CD4-positive, alpha-beta T cell treated with Interleukin-12 subunit alpha and Interleukin-12 subunit beta, for 1 hour (primary cell): Measurements from ENCODE around the gene FGF19.
A peak's percentile ranks its signal among the peaks of the same experiment; 100 is the strongest.
"Not testable (repeated sequence)": the region's sequence is repeated elsewhere in the genome, so short reads cannot be mapped to it uniquely, and the experiment has no call there.

ENCODE experiments used
- DNase-seq: peaks from one replicate; pipeline ENCODE4 v3.0.0-alpha.2; 2020

FGF19 gene

DNA sequence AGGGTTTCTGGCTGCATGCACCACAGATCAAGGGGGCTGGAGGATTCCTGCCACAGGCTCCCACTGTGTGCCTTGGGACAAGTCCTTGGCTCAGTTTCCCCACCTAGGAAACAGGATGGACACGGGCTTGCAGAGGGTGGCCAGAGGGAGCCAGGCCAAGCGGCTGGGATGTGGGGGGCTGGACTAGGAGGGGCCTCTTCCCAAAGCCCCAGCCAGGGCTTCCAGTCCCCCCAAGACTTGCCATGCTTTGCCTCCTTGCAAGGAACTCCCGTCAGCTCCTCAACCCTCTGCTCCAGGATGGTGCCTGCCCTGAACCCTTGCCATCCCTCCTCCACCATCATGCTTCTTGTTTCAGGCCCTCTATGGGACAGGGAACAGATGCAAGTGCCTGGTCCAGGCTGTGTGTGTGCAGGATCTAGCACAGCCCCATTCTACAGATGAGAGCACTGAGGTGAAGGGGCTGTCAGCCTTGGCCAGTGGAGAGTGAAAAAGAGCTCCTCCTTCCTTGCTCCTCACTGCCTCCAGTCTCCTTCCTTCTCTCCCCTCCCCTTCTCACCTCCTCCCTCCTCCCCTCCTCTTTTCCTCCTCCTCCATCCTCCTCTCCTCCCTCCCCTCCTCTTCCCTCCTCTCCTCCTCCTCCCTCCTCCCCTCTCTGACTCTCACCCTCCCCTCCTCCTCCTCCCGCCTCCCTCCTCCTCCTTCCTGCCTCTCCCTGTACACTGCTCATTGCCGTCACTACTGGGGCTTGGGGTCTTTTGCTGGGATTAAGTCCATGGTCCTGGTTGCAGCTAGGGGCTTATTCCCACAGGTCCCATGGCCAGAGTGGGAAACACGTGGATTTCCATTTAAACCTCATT is 13.3 kb upstream of the FGF19 start:
- DNase-seq: no peak

DNA sequence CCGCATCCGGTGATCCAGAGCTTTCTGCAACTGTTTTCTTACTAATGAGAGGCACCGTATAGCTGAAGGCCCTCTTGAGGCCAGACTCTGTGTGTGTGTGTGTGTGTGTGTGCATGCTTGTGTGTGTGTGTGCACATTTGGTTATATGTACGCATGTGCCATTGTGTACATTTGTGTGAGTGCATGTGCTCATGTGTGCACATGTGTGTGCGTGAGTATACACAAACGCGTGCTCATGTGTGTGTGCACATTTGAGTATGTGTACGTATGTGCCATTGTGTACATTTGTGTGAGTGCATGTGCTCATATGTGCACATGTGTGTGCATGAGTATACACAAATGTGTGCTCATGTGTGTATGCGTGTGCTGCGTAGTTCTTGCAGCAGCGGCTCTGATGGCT is 12.3 kb upstream of the FGF19 start:
- no peak for DNase-seq

DNA sequence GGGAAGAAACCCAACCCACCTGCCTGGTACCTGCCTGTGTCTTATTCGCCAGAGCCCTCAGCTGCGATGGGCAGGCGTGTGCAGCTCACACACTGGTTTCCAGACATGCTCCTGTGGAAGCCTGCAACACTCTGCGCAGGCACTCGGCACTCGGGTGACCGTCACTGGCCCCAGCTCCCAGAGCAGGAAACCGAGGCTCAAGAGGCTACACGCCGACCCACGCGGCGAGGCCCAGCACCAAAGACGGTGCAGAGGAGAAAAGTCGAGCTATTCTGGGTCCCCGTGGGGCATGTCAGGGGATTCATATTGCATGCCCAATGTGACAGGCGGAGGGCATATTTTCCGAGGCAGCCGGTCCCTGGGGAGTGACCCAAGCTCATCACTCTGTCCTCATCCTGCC is 11.6 kb upstream of the FGF19 start:
- DNase-seq: no peak

DNA sequence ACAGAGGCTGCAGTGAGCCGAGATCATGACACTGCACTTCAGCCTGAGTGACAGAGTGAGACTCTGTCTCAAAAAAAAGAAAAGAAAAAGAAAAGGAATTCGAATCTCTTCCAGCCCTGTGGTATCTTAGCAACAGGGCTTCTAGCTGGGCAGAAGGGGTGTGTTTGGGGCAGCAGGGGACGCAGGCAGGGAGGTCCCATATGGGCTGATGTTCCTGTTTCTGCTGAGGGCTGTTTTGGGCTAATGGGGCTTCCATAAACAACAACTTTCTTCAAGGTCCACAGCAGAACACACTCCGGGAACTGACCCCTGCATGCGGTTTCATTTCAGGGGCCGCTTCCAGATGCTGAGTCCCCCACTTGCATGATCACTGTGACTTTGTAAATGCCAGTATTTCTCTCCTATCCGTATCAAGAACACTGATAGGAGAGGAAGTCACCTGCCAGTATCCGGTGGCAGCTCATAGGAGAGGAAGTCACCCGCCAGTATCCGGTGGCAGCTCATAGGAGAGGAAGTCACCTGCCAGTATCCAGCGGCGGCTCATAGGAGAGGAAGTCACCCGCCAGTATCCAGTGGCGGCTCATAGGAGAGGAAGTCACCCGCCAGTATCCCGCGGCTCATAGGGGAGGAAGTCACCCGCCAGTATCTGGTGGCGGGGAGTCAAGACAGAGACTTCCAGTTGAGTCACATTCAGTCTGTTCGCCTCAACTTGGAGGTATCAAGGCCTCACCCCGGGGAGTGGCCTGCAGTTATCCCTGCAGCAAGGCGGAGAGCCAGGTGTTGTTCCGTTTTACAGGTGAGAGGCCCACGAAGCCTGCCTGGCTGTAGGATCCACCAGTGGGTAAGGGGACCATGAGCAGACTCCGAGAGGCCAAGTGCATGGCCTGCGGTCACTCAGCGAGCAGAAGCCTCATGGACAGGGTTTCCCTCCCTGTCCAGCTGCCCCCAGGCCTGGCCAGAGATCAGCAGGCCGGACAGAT is 8.3 kb upstream of the FGF19 start:
- peak; percentile 10 for DNase-seq

DNA sequence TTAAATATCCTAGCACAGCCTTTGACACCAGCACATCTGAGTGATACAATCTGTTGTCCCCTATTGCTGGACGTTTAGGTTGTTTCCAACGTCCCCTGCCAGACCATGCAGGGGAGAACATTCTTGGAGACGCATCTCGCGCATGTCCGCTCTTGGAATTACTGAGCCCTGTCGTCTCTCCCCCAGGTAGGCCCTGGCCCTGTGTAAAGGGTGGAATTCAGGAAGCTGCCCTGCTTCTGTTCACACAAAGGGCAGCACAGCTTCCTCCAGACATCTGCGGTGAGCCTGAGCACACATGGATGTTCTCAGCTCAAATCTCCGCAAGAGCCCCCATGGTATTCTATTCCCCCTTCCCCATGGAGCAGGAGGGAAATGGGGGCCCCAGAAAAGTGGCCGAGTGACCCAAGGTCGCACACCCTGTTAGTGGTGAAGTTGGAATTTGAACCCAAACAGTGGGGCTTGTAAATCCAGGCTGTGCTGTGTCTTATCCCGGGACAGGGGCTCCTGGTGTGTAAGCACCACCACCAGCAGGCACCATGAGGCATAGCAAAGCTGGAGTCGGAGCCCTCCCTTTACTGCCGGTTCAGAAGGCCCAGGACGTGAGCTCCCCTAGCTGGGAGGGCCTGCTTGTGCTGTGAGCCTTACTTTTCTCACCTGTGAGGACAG is 5.0 kb upstream of the FGF19 start:
- DNase-seq: no peak

DNA sequence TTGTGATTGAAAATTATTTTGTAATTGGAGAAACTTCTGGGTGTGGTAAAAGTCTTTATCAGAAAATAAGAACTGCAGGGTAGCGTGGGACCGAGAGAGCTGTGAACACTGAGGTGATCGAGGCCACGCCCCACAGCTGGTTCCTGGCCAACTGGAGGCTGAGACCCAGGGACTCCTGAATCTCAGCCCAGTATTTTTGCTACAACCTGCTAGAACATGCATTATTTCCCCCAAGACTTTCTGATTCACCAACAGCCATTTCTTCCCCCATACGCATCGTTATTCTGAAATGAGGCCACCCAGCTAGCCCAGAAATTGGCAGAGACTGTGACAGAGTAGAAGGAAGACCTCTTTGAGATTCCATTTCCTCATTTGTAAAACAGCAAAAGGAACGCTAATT is 3.4 kb upstream of the FGF19 start:
- DNase-seq: no peak

DNA sequence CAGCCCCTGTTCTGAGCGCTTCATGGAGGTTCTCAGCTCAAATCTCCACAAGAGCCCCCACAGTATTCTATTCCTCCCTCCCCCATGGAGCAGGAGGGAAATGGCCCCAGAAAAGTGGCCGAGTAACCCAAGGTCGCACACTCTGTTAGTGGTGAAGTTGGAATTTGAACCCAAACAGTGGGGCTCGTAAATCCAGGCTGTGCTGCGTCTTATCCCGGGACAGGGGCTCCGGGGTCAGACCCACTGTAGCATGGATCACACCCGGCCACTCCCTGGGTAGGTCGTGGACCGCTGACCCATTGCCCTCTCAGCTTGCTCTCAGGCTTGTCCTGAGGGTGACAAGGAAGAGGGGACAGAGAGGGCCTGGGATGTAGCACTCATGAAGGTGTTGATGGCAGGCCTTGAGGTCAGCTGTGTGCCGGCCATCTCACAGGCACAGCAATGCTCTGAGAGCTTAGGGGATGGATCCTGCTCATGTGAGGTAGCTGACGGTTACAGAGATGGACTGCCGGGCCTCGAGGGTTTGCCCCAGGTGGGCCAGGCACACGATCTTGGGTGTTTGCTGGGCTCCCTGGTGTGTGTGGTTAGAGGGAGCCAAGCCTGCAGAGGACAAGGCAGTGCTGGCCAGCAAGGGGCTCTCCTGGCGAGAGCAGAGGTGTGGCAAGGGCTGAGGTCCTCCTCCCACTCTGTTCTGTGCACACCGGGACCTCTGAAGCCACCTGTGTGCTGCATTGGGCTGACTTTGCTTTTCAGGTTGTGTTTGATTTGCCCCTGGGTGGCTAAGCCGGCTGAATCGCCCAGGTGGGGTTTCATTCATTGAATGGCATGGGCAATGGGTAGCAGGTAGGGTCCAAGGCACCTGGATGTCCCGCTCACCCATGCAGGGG is 2.3 kb upstream of the FGF19 start:
- DNase-seq: no peak

DNA sequence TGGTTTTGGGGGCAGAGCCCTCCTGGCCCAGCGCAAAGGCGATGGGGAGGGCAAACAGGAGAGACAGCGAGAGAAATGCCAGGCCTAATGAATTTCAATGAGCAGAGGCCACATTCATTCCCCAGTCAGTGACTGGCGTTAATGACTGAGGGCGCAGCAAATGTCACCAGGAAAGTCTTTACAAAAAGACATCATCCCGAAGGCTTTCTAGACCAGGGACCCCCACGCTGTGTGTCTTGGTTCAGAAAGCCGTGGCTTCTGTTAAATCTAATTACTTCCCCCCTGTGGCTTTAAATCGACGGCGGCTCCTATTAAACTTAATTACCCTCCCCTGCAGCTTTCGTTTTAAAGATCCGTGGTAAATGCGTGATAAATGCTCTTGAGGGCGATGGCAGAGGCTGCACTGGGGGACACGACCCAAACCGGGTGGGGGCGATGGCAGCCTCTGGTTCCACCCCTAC is 1.6 kb upstream of the FGF19 start:
- DNase-seq: no peak

DNA sequence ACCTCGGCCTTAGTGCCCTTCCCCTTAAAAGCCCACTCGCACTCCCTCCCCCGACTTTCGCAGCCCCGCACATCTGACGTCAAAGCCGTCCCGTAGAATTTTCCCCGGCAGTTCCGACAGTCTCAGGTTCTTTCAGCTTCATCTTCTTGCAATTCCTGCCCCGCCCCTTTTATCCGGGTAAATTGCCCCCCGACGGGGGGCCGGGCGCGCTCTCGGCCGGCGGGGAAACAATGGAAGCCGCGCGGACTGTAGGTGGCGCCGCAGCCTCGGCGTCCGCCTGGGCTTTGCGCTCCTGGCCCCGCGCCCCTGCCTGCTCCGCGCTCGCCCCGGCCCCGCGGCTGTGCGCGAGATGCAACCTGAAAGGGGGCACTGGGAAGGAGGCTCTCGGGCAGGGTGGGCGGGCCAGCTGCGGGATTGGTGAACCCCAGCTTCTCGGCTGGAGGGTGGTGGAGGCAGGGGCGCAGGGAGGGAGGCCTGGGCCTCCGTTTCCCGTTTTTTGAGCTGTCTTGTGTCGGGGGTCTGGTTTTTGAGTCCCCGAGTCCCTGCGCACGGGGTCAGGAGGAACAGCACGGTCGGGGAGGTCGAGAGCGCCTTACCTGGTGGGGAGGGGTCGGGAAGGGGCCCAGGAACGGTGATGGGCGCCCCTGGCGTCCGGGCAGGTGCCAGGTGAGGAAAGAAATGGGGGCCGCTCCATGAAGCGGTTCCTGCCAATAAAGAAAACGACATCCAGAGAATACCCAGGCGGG is 859 bp upstream of the FGF19 start:
- no peak for DNase-seq

DNA sequence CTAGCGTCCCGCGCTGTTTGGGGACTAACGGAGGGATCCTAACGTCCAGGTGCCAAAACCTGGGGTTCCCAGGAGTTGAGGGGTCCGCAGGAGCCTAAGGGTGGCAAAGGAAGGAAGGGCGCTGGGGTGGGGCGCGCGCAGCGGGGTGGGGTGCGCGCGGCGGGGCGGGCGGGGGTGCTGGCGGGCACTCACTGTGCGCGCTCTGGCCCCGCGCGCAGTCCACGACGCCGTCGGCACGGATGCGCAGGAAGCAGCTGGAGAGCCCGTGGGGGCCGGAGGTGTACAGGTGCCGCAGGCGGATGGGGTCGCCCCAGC is 412 bp downstream of the FGF19 start:
- no peak for DNase-seq

DNA sequence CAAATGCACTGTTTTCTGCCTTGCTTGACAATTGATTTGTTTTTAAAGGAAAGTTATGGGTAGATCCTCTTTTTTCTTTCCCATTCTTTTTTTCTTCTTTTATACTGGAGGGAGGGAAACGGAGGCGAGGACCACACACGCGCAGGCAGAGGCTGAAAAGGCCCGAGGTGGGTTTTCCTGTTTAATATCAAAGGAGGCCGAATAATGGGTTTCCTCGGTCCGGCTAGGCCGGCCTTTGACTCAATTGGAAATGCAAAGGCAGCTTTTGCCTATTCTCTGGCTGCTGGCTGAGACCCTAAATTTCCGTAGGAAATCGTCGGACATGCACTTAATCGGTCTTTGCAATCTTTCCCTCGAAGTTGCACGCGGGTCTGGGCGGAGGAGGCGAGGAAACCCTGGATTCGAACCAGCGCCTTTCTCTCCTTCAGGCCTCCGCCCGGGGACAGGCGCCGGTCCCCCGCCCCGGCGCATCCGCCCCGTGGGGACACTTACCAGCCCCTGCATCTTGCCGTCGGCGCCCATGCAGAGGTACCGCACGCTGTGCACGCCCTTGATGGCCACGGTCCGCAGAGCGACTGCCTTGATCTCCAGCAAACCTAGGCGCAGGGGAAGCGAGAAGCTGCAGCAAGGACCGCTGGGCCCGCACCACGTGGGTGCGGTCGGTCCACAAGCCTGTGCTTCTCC is 911 bp downstream of the FGF19 start:
- no peak for DNase-seq

DNA sequence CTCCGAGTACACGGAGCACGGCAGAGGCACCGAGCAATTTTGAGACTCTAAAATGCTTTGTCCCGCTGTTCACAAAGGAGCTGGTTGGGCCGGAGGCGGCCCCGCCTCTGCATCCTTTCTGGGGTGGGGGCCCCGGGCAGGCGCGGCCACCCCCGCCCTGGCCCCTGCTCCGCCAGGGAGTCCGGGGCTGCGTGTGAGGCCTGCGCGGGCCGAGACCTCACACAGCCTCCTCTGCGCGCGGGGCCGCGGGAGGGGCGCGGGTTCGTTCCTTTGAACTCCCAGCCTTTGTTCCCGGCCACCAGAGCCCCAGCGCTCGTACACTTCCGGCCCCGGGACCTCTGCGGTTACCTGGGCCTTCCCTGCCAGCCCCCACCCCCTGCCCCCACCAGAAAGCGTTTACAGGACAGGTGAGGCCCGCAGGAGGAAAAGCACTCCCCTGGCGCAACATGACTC is 1.6 kb downstream of the FGF19 start:
- no peak for DNase-seq

DNA sequence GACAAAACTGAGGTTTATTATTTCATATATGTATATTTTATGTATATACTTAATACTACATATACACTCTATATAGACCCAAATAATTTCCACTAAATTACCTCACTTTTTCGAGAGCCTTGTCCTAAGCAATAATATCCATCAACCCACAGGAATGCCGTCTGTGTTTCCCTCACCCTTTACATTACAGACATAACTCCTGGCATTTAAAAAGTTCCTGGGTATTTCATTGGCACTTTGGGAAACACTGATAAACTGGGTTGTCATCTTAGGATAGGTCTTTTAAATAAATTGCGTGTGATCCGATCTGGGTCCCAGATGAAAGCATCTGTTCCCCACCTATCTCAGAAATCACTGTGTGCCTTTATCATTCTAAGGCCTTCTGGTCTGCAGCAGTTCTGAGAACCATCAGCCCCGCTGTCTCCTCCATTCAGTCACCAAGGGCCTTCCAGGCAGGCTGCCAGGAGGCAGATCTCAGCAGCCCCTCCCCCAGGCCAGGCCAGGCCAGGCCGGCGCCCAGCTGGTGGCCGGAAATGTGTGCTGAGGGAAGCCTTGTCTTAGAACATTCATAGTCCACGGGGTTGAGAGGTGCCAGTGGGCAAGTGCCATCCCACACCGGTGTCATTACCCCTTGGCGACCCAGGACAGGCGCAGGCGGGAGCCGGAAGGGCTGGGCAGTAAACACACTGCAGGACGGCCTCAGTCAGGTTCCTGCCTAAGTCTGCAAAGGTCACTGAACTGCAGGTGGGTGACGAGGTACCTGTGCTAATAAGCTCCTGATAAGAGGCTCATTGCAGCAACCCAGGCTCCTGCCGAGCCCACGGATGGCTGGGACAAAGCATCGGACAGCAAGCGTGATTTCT is 3.3 kb downstream of the FGF19 start:
- no peak for DNase-seq

DNA sequence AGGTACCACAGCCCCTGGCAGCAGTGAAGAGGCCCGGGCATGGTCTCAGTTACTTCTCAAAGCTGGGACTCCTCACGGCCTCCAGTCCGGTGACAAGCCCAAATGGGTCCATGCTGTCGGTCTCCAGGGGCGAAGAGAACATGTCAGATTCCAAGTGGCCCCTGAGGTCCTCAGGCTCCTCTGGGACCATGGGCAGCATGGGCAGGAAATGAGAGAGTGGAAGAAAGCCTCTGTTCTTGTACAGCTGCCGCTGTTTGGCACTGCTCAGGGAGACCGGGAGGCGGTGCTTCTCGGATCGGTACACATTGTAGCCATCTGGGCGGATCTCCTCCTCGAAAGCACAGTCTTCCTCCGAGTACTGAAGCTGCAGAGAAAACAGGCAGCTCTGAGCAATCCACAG is 4.6 kb downstream of the FGF19 start:
- no peak for DNase-seq

DNA sequence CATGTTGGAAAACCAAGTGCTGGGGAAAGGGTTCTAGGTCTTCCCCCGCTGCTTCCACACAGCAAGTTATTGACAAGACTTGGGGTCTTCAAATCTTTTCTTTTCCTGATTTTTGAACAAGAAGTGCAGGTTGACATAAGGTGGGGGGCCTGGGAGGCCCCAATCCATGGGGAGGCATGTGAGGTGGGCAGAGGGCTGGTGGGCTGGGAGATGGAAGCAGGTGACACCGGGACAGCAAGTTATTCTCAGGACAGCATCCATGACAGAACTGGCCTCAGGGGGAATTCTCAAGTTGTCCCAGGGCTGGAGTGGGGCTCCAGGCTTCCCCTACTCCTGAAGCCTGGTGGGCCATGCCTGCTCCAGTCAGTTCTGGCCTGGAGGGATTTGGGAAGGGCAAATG is 5.5 kb downstream of the FGF19 start:
- DNase-seq: no peak

DNA sequence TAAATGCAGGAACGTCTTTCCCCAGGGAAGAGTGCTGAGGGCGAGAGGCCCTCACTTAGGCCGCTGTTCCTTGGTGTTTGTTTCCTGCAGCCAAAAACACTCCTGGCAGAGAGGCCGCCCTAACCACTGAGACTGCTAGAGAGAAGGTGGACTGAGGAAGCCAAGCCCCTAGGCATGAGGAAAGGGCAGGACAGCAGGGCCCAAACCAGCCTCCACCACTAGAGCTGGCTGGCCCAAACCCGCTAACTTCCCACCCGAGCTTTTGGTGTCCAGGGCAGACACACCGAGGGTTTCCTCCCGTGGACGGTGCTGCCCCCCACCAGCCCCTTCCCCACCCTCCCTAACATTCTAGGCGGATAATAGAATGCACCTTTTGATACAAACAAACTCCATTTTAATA is 6.0 kb downstream of the FGF19 start:
- DNase-seq: no peak

DNA sequence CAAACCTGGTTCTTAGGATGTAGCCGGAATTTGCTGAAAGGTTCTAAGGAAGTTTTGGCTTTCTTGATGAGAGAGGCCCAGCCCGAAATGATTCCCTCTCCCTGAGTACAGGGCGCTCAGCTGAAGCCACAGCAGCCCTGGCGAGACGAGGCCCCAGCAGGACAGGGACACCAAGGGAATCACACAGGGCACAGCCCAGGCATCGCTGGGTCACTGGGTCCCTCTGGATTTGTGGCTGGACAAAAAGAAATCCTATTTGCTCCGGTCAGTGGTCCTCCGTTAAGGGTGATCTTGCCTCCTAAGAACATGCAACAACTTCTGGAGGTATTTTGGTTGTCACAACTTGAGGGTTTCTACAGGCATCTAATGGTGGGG is 6.4 kb downstream of the FGF19 start:
- DNase-seq: no peak

DNA sequence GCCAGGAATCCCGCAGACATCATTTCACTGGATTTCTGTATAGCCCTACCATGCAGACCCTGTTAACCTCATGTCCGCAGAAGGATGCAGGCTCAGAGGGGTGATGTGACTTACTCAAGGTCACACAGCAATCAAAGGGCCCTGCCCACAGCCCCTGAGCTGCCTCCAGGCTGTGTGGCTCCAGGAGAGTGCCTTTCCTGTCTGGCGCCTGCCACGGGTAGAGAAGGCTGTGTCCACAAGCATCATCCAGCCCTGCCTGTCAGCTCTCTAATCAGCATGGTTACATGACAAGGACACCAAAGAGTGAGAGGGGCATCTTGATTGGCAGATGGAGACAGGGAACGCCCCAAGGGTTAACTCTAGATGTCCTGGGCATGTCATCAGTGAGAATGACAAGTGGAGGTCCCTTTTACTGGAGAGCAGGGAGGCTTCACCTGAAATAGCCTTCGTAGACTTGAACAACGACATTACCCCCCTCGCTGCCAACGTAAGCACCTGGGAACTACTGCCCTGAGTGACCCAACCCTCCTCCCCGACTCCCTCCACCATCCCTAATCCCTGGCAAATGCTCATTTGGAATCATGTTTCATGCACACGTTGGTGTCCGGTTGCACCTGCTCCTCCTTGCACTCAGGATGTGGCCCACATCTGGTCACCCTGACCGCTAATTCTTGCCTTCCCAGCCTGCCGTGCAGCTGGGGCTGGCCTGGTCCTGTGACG is 6.9 kb downstream of the FGF19 start:
- no peak for DNase-seq

DNA sequence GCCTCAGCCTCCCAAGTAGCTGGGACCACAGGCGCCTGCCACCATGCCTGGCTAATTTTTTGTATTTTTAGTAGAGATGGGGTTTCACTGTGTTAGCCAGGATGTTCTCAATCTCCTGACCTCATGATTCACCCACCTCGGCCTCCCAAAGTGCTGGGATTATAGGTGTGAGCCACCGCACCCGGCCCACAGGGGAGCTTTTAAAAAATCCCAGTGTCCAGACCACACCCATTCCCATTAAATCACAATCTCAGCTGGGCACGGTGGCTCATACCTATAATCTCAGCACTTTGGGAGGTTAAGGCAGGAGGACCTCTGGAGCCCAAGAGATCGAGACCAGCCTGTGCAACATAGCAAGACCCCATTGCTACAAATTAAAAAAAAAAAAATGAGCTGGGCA is 7.8 kb downstream of the FGF19 start:
- DNase-seq: not testable (repeated sequence)
